ENCODE results near the gene SRRM1.

DNA sequence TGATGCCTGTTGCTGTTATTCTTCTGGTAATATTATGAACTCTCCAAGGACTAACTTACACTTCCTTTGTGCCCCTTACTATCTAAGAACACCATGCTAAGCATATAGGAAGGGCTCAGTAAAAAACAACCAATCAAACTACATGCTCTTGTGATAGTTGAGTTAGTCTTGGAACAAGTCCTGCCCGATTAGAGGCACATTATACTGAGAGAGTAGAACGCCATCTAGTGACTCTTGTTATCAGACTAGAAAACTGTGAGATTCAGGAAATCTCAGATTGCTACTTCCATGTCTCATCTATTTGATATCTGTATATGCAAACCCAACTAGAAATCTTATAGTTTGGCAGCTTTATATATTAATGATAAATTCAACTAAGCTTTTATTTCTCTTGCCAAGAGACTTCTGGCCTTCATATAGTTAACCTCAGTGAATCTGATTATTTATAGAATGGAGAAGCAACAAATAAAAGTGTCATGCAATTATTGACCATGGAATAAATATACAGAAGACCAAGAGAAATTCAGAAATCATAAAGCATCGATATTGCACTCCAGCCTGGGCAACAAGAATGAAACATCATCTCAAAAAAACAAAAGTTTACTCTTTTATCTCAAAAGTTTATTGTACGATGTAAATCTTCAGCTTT lies 7.8 kb upstream of the SRRM1 start:
- TF ChIP-seq POLR2A (IDR thresholded peaks at IDR 0.05) = no peak
- TF ChIP-seq, protein P1, sequence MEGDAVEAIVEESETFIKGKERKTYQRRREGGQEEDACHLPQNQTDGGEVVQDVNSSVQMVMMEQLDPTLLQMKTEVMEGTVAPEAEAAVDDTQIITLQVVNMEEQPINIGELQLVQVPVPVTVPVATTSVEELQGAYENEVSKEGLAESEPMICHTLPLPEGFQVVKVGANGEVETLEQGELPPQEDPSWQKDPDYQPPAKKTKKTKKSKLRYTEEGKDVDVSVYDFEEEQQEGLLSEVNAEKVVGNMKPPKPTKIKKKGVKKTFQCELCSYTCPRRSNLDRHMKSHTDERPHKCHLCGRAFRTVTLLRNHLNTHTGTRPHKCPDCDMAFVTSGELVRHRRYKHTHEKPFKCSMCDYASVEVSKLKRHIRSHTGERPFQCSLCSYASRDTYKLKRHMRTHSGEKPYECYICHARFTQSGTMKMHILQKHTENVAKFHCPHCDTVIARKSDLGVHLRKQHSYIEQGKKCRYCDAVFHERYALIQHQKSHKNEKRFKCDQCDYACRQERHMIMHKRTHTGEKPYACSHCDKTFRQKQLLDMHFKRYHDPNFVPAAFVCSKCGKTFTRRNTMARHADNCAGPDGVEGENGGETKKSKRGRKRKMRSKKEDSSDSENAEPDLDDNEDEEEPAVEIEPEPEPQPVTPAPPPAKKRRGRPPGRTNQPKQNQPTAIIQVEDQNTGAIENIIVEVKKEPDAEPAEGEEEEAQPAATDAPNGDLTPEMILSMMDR (IDR thresholded peaks at IDR 0.05) = peak in 5 of 6 experiments; percentile 33 to 74 (median 57)
